HepG2 (cell line): ENCODE results near the gene HECTD1. TPM values are rescaled to one million over a fixed set of nuclear protein-coding genes. Genes with fewer than 3 reads are reported as not detected.

Experiments
- ATAC-seq: fragments of 200-7000 bp; cut with Tn5 transposase; 3 replicates; pipeline ENCODE4 v1.9.1; 2020; ENCODE audit warnings: mild to moderate bottlenecking, moderate library complexity
- BruUV-seq: library from RNA; stranded (reverse); fragments of 400-500 nt; replicated peaks from 2 replicates; lab custom pipeline; 2021; lab: Mats Ljungman, UMichigan
- CTCF ChIA-PET: fragments of 300-600 bp; formaldehyde crosslinking; extraction: SDS; loops from one replicate; lab custom pipeline; 2021; ENCODE audit warnings: low total read pairs, inconsistent platforms, low intra/inter-chr PET ratio; lab: Yijun Ruan, JAX
- POLR2A ChIA-PET: fragments of 350-600 bp; sonication (Branson Sonifier 250); formaldehyde crosslinking; loops from one replicate; lab custom pipeline; 2020; ENCODE audit warnings: antibody characterized with exemption, inconsistent platforms; lab: Yijun Ruan, JAX
- DNase-seq: peaks from one replicate; pipeline ENCODE4 v3.0.0-alpha.2; 2015; ENCODE audit warnings: low spot score
- FAIRE-seq: peaks from 3 replicates; lab custom pipeline; 2011; peaks lifted over from hg19 to GRCh38; lab: Jason Lieb, UNC
- H2AFZ ChIP-seq: one replicate; pipeline ENCODE4 v1.6.1; 2011; ENCODE audit warnings: low read length, inconsistent platforms
- H3K27ac ChIP-seq: fragments of 300-600 bp; 3 replicates; pipeline ENCODE4 v1.8.0; 2011; ENCODE audit warnings: mixed run types, mild to moderate bottlenecking, mixed read lengths, low read length, inconsistent platforms; ENCODE audit not compliant: insufficient read depth; ENCODE audit errors: extremely low read length
- H3K27me3 ChIP-seq, 2 experiments: fragments of 200-600 bp in 1 of 2; 2 replicates in 1 of 2; 3 replicates in 1 of 2; pipeline versions ENCODE4 v1.6.0 to v1.8.0; 2011; ENCODE audit warnings: low read length in 2 of 2, mild to moderate bottlenecking in 2 of 2, moderate library complexity in 2 of 2, inconsistent platforms in 1 of 2; ENCODE audit not compliant: insufficient read depth in 2 of 2, control insufficient read depth in 1 of 2
- H3K36me3 ChIP-seq, 2 experiments: fragments of 200-600 bp in 1 of 2; replicated peaks in 1 of 2; 2 replicates in 1 of 2; 3 replicates in 1 of 2; pipeline versions ENCODE4 v1.5.1 to v1.8.0; 2011; ENCODE audit warnings: low read length in 2 of 2, inconsistent platforms in 1 of 2; ENCODE audit not compliant: insufficient read depth in 2 of 2, control insufficient read depth in 1 of 2
- H3K4me1 ChIP-seq: 2 replicates; pipeline ENCODE4 v1.5.1; 2012; ENCODE audit warnings: low read length, inconsistent platforms; ENCODE audit not compliant: insufficient read depth
- H3K4me2 ChIP-seq: 2 replicates; pipeline ENCODE4 v1.6.0; 2011; ENCODE audit warnings: low read depth, low read length, inconsistent platforms
- H3K4me3 ChIP-seq, 3 experiments: fragments of 200-600 bp in 1 of 3; sonication (generic), shearing (Covaris generic) in 1 of 3; replicated peaks in 1 of 3; 2 replicates each; pipeline ENCODE4 v1.5.1; 2011 to 2016; ENCODE audit warnings: low read length in 3 of 3, inconsistent platforms in 2 of 3, low read depth in 2 of 3, mild to moderate bottlenecking in 2 of 3, control low read depth in 1 of 3, mixed read lengths in 1 of 3; ENCODE audit not compliant: insufficient read depth in 1 of 3
- H3K79me2 ChIP-seq: one replicate; pipeline ENCODE4 v1.6.1; 2011; ENCODE audit warnings: low read length, inconsistent platforms; ENCODE audit not compliant: insufficient read depth
- H3K9ac ChIP-seq: 2 replicates; pipeline ENCODE4 v1.6.0; 2011; ENCODE audit warnings: mild to moderate bottlenecking, low read depth, low read length, inconsistent platforms; ENCODE audit not compliant: insufficient read depth
- H3K9me3 ChIP-seq: 2 replicates; pipeline ENCODE4 v1.5.1; 2012; ENCODE audit warnings: mild to moderate bottlenecking, low read length
- H4K20me1 ChIP-seq: 2 replicates; pipeline ENCODE4 v1.6.0; 2011; ENCODE audit warnings: inconsistent platforms, mild to moderate bottlenecking, low read length, moderate library complexity; ENCODE audit not compliant: insufficient read depth
- CBFB ChIP-seq: sonication (generic); formaldehyde crosslinking; IDR thresholded peaks from 2 replicates; pipeline ENCODE4 v1.4.0; 2020; ENCODE audit warnings: missing genetic modification reagents
- ISL2 ChIP-seq: sonication (generic); formaldehyde crosslinking; IDR thresholded peaks from 2 replicates; pipeline ENCODE4 v1.5.0; 2020; ENCODE audit warnings: missing genetic modification reagents
- KAT7 ChIP-seq: IDR thresholded peaks from 2 replicates; pipeline ENCODE4 v1.6.1; 2018; ENCODE audit warnings: borderline replicate concordance, missing compliant biosample characterization
- REPIN1 ChIP-seq: sonication (generic); formaldehyde crosslinking; IDR thresholded peaks from 2 replicates; pipeline ENCODE4 v1.8.0; 2022; ENCODE audit warnings: missing genetic modification reagents, low read depth, mild to moderate bottlenecking, borderline replicate concordance
- THYN1 ChIP-seq: sonication (generic); formaldehyde crosslinking; IDR thresholded peaks from 2 replicates; pipeline ENCODE4 v1.8.1; 2023; ENCODE audit warnings: low read depth, mild to moderate bottlenecking, moderate library complexity, missing genetic modification reagents, borderline replicate concordance
- ZBTB2 ChIP-seq: sonication (generic); formaldehyde crosslinking; IDR thresholded peaks from 2 replicates; pipeline ENCODE4 v1.8.0; 2022; ENCODE audit warnings: low read depth, missing genetic modification reagents
- ZBTB39 ChIP-seq: sonication (generic); formaldehyde crosslinking; IDR thresholded peaks from 2 replicates; pipeline ENCODE4 v1.5.0; 2020; ENCODE audit warnings: missing genetic modification reagents
- ZNF18 ChIP-seq: sonication (generic); formaldehyde crosslinking; IDR thresholded peaks from 2 replicates; pipeline ENCODE4 v1.8.0; 2022; ENCODE audit warnings: mild to moderate bottlenecking, missing genetic modification reagents; ENCODE audit not compliant: insufficient replicate concordance
- ZNF337 ChIP-seq: sonication (generic); formaldehyde crosslinking; IDR thresholded peaks from 2 replicates; pipeline ENCODE4 v1.5.1; 2020; ENCODE audit warnings: missing genetic modification reagents, low read depth, mild to moderate bottlenecking, borderline replicate concordance
- ZNF577 ChIP-seq: sonication (generic); formaldehyde crosslinking; IDR thresholded peaks from 2 replicates; pipeline ENCODE4 v1.4.0; 2020; ENCODE audit warnings: mild to moderate bottlenecking, low read depth, missing genetic modification reagents, borderline replicate concordance
- ZNF678 ChIP-seq: sonication (generic); formaldehyde crosslinking; IDR thresholded peaks from 2 replicates; pipeline ENCODE4 v1.4.0; 2020; ENCODE audit warnings: mild to moderate bottlenecking, missing genetic modification reagents
- ZNF891 ChIP-seq: sonication (generic); formaldehyde crosslinking; IDR thresholded peaks from 2 replicates; pipeline ENCODE4 v1.5.0; 2020; ENCODE audit warnings: mild to moderate bottlenecking, missing genetic modification reagents
- ZZZ3 ChIP-seq: sonication (generic); formaldehyde crosslinking; IDR thresholded peaks from 2 replicates; pipeline ENCODE4 v1.4.0; 2020; ENCODE audit warnings: missing genetic modification reagents, mild to moderate bottlenecking, borderline replicate concordance
- WGBS: methylation state at CpG from one replicate; pipeline ENCODE4 v1.1.6; 2017; ENCODE audit warnings: low lambda C conversion rate; 5-methylcytosine and 5-hydroxymethylcytosine counted together
- in situ Hi-C: cut with HindIII; loops from 2 replicates; pipeline ENCODE4 v1.10.0; 2017; ENCODE audit warnings: low pct_unique_long_range_greater_than_20kb; ENCODE audit not compliant: extremely low pct_ligation_motif_present
- intact Hi-C: fragments of 100-400 bp; cut with micrococcal nuclease; formaldehyde crosslinking; loops from one replicate; pipeline ENCODE4 v1.10.0; 2022; ENCODE audit not compliant: unreplicated experiment
- polyA plus RNA-seq, 8 experiments: library from polyadenylated mRNA; depleted of rRNA in 3 of 8; stranded (reverse) in 7 of 8; unstranded in 1 of 8; fragments of >200 nt; fragmentation: Illumina TruSeq in 4 of 8; extraction: Trizol in 4 of 8; gene quantifications; 2 replicates each; pipeline versions ENCODE4 v1.2.1 to v1.2.3, GENCODE V29; 2011 to 2016; ENCODE audit warnings: low read depth in 4 of 8, missing spikeins in 1 of 8, mixed read lengths in 1 of 8; ENCODE audit not compliant: insufficient read depth in 1 of 8
- total RNA-seq, 5 experiments: library from RNA; depleted of rRNA; stranded (reverse); fragments of >200 nt; fragmentation: Illumina TruSeq; extraction: Trizol; gene quantifications; 2 replicates each; pipeline ENCODE4 v1.2.3, GENCODE V29; 2016; ENCODE audit warnings: low read depth in 1 of 5

Gene HECTD1
- total and polyA plus RNA-seq, 2 of the 13 experiments (the other 11 are each of a cell fraction or from before 2014, with no cell fraction given), result 312 to 560 TPM

- TF ChIP-seq ZNF337 (CRISPR knock-in tag), result no peak
- TF ChIP-seq, all 625 proteins: peak for 222
Observed at GRCh38 chr14:31205681-31206535, 1.7 kb downstream of the HECTD1 start (continued).

- Histone ChIP-seq H3K79me2 (peaks cover 75% of the 10 kb centered on the region), H3K4me2 (peak overlapping the region; percentile 82), H3K27me3 (no peaks in the 10 kb centered on the region; a peak in 1 of 5 replicates), H3K9ac (peak overlapping the region; percentile 100), H3K27ac (peak overlapping the region; percentile 94), H3K36me3 (peaks cover 7 to 34% of the 10 kb centered on the region in 2 experiments), H3K4me3 (peak overlapping the region; percentile 89 to 96 (median 95); a peak in 5 of 6 replicates), H4K20me1 (peaks cover 27% of the 10 kb centered on the region), H2AFZ (no peak overlapping the region), H3K4me1 (peaks cover 66% of the 10 kb centered on the region), H3K9me3 (no peaks in the 10 kb centered on the region)
- FAIRE-seq (no peak), DNase-seq (no peak), ATAC-seq (no peak)
- BruUV-seq, result no TSS peak
- CTCF ChIA-PET, result no interaction called here
- POLR2A ChIA-PET, result interaction anchor here (0.6 to 5.9 kb wide), 13 partner anchors 8 to 331 kb away, joined by 3 to 323 read pairs (median 8); partner anchors contain the start of genes AP4S1, COCH, HEATR5A and STRN3
- intact Hi-C loops, result loop anchor here (1.0 to 10.0 kb wide), 6 partner anchors 122 to 1000 kb away; partner anchors contain the start of genes AP4S1, DTD2, HEATR5A and RNU6-7
- 14% methylated on average over 3 of the region's 3 CpGs for WGBS
- in situ Hi-C loops, result loop anchor here (5.0 kb wide), 2 partner anchors 57 to 152 kb away; no protein-coding TSS in a partner anchor
- TF ChIP-seq CBFB (CRISPR knock-in tag) (no peak), KAT7 (CRISPR knock-in tag) (peak; percentile 89), ISL2 (CRISPR knock-in tag) (no peak), ZNF891 (CRISPR knock-in tag) (no peak), ZBTB2 (no peak), ZNF678 (no peak), ZBTB39 (CRISPR knock-in tag) (0 out of 2 replicates have a peak, but pooled peaks have one; percentile 30), THYN1 (0 out of 2 replicates have a peak, but pooled peaks have one; percentile 34), ZZZ3 (CRISPR knock-in tag) (no peak), REPIN1 (CRISPR knock-in tag) (no peak), ZNF577 (CRISPR knock-in tag) (no peak), ZNF18 (peak; percentile 12)
Observed at GRCh38 chr14:31204593-31205534, 2.7 kb downstream of the HECTD1 start.
